Activated T-cell treated with anti-CD3 and anti-CD28 coated beads for 4 hours (primary cell): ENCODE results near the gene SUPT20HL2.
"Not testable (repeated sequence)": the region's sequence is repeated elsewhere in the genome, so short reads cannot be mapped to it uniquely, and the experiment has no call there.

Experiments used
- DNase-seq: peaks from one replicate; pipeline ENCODE4 v3.0.0-alpha.2; 2020

SUPT20HL2 gene

GRCh38 chrX:24314019-24314635 is at the start of gene SUPT20HL2:
SUPT20HL2 (minus strand) TSS chrX:24314069; CDS start chrX:24313315, 754 bp downstream.
- DNase-seq = no peak

- not testable (repeated sequence) for DNase-seq
Observed at GRCh38 chrX:24362089-24362745, 48.3 kb upstream of the SUPT20HL2 start.

GRCh38 chrX:24360272-24360671 is 46.4 kb upstream of the SUPT20HL2 start, which contains the start of gene SUPT20HL1:
SUPT20HL1 (plus strand) TSS chrX:24360639; CDS start chrX:24362761, 2,122 bp downstream.
- DNase-seq = no peak

GRCh38 chrX:24357106-24357505 is 43.2 kb upstream of the SUPT20HL2 start:
- no peak for DNase-seq

- no peak for DNase-seq
Observed at GRCh38 chrX:24355095-24355494, 41.2 kb upstream of the SUPT20HL2 start.

- DNase-seq = no peak
Observed at GRCh38 chrX:24350217-24350616, 36.3 kb upstream of the SUPT20HL2 start.

GRCh38 chrX:24347881-24348280 is 34.0 kb upstream of the SUPT20HL2 start:
- DNase-seq = no peak

GRCh38 chrX:24343719-24344118 is 29.9 kb upstream of the SUPT20HL2 start:
- no peak for DNase-seq

- DNase-seq = no peak
Observed at GRCh38 chrX:24341795-24342194, 27.9 kb upstream of the SUPT20HL2 start.

- no peak for DNase-seq
Observed at GRCh38 chrX:24340501-24340900, 26.6 kb upstream of the SUPT20HL2 start.

GRCh38 chrX:24339911-24340310 is 26.0 kb upstream of the SUPT20HL2 start:
- no peak for DNase-seq

GRCh38 chrX:24335871-24336270 is 22.0 kb upstream of the SUPT20HL2 start:
- DNase-seq = no peak

- DNase-seq = no peak
Observed at GRCh38 chrX:24334461-24334860, 20.6 kb upstream of the SUPT20HL2 start.

GRCh38 chrX:24333371-24333770 is 19.5 kb upstream of the SUPT20HL2 start:
- no peak for DNase-seq

GRCh38 chrX:24332878-24333277 is 19.0 kb upstream of the SUPT20HL2 start:
- DNase-seq = no peak

- DNase-seq = no peak
Observed at GRCh38 chrX:24325231-24325630, 11.4 kb upstream of the SUPT20HL2 start.

GRCh38 chrX:24321741-24322395 is 8.0 kb upstream of the SUPT20HL2 start:
- no peak for DNase-seq

- DNase-seq = no peak
Observed at GRCh38 chrX:24317567-24317966, 3.7 kb upstream of the SUPT20HL2 start.

- no peak for DNase-seq
Observed at GRCh38 chrX:24316111-24316510, 2.2 kb upstream of the SUPT20HL2 start.

GRCh38 chrX:24312249-24312607 is 1.6 kb downstream of the SUPT20HL2 start:
- not testable (repeated sequence) for DNase-seq

- DNase-seq = not testable (repeated sequence)
Observed at GRCh38 chrX:24311507-24312248, 2.2 kb downstream of the SUPT20HL2 start.

GRCh38 chrX:24310916-24311315 is 3.0 kb downstream of the SUPT20HL2 start:
- not testable (repeated sequence) for DNase-seq
